GM19397 (cell line): ENCODE data around the gene RYR1.
"Not testable (repeated sequence)": the region's sequence is repeated elsewhere in the genome, so short reads cannot be mapped to it uniquely, and the experiment has no call there.

Experiments
- ATAC-seq: cut with Tn5 transposase; IDR thresholded peaks from one replicate; pipeline ENCODE4 v1.9.1; 2021; ENCODE audit warnings: mild to moderate bottlenecking, moderate library complexity; ENCODE audit not compliant: unreplicated experiment

RYR1 gene

GRCh38 chr19:38425810-38426466 lies 7.6 kb upstream of the RYR1 start, which contains the start of gene RASGRP4:
RASGRP4 (minus strand) TSS chr19:38426219; CDS start chr19:38426091, 128 bp downstream.
- ATAC-seq = no peak

DNA sequence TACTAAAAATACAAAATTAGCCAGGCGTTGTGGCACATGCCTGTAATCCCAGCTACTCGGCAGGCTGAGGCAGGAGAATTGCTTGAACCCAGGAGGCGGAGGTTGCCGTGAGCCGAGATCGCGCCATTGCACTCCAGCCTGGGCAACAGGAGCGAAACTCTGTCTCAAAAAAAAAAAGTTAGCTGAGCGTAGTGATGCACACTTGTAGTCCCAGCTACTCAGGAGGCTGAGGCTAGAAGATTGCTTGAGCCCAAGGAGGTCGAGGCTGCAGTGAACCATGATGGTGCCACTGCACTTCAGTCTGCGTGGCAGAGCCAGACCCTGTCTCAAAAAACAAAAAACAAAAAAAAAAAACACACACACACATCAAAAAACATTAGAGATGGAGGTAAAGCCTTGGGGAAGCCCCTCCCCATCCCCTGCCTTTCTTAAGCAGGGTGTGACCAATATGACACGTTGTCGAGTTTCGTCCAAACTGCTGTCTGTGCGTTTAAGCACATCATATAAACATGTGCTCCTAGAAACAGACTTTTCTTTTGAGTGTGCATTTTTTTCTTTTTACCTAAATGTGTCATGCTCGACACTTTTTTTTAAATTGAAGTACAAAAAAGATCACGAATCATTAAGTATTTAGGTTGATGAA lies 6.3 kb upstream of the RYR1 start:
- ATAC-seq = not testable (repeated sequence)

GRCh38 chr19:38429055-38429810 lies 4.3 kb upstream of the RYR1 start:
- ATAC-seq = no peak

DNA sequence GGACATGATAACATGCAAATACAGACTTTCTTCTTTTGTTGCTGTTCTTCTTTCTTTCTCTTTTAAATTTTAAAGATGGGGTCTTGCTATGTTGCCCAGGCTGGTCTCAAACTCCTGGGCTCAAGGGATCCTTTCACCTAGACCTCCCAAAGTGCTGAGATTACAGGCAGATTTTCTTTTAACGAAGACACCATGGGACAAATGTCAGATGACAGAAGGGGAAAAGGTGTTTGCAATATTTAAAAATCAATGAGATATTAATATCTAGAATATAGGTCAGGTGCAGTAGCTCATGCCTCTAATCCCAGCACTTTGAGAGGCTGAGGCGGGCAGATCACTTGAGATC lies 3.7 kb upstream of the RYR1 start:
- ATAC-seq = no peak

GRCh38 chr19:38430931-38431330 lies 2.6 kb upstream of the RYR1 start:
- ATAC-seq = no peak

- no peak for ATAC-seq
Observed at GRCh38 chr19:38434549-38435051, 1.1 kb downstream of the RYR1 start.

DNA sequence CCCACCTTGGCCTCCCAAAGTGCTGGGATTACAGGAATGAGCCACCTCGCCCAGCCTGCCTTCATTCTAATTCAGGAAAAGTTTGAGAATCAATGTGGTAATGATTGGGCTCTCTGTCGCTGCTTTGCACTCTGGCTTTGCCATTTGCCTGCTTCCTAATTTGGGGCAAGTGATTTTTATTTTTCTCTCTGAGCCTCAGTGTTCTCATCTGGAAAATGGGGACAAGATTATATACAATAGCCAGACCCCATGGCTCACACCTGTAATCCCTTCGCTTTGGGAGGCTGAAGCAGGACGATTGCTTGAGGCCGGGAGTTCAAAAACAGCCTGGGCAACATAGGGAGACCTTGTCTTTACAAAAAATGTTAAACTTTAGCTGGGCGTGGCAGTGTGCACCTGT lies 3.8 kb downstream of the RYR1 start:
- ATAC-seq = no peak

DNA sequence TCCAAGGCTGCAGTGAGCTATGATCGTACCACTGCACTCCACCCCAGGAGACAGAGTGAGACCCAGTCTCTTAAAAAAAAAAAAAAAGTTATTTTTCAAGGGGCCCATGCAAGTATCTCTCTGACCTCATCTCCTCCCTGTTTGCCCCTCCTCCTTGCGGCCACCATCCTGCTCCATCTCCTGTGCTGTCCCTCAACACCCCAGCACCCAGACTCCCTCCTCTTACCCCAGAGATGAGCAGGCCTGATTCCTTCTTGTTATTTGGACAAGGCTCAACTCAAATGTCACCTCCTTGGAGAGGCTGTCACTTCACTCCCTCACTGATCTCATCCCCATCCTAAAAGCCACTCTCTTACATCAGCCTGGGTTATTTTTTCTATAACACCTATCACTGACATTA lies 4.4 kb downstream of the RYR1 start:
- no peak for ATAC-seq

DNA sequence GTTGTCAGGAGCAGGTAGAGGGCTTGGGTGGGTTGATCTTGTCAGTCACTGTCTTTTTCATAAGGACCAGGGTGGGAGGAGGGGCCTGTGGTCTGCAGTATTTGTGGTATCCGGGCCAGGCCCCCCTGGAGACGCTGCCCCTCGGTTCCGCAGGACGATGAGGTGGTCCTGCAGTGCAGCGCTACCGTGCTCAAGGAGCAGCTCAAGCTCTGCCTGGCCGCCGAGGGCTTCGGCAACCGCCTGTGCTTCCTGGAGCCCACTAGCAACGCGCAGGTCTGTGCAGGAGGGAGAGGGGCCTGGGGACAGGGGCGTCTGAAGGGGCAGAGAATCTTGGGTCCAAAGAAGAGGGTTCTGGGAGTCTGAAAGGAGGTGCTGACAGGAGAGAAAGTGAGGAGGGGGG lies 7.1 kb downstream of the RYR1 start:
- no peak for ATAC-seq

GRCh38 chr19:38441657-38442348 lies 8.3 kb downstream of the RYR1 start:
- ATAC-seq = no peak

DNA sequence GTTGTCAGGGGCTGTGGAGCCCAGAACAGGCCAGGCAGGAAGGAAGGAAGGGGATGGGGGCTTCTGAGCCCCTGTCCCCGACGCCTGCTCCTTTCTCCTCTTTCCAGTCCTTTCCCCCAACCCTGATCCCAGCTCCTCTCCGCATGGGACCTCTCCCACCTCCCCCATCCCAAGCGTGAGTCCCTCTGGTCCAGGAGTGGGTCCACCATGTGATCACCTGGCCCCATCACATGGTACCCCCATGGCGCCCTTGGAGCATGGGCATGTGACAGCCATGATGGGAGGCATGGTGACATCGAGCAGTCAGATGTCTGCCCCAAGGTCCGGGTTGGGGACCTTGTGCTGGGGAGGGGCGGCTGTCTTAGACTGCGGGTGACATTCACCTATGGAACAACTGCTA lies 9.2 kb downstream of the RYR1 start:
- no peak for ATAC-seq

GRCh38 chr19:38443458-38443999 lies 10.0 kb downstream of the RYR1 start:
- ATAC-seq = no peak

GRCh38 chr19:38444026-38444425 lies 10.5 kb downstream of the RYR1 start:
- no peak for ATAC-seq

DNA sequence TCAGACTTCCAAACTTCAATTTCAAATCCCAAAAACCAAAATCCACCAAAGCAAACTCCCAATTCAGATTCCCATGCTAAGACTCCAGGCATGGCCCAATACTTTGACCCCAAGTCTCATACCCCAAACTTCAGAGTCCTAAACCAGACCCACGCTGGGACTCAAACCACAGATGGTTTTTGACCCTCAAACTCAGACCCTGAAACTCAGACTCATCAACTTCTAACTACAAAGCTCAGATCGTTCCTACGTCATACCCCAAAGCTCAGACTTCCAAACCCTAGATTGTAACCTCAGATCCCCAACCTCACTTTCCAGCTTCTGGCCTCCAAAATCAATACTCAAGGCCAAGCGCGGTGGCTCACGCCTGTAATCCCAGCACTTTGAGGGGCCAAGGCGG lies 11.9 kb downstream of the RYR1 start:
- no peak for ATAC-seq

GRCh38 chr19:38448225-38448624 lies 14.7 kb downstream of the RYR1 start:
- ATAC-seq = no peak

- no peak for ATAC-seq
Observed at GRCh38 chr19:38449518-38449917, 16.0 kb downstream of the RYR1 start.

DNA sequence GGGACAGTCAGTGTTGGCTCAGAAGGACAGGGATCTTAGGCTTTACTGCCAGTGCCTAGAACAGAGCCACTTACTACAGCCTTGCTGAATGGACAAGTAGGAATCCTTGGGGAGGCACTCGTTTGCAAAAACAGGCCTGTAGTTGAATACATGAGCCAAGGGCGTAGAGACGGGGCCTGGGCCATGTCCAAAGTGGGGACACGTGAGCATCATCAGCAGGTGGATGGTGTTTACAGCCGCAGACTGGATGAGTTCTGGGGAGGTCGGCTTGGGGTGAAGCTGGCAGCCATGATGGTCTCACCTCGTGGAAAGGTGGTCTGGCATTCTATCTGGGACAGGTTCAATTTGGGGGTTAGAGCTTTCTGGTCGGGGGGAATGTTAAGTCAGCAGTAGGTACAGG lies 17.5 kb downstream of the RYR1 start:
- no peak for ATAC-seq

- no peak for ATAC-seq
Observed at GRCh38 chr19:38451629-38452028, 18.1 kb downstream of the RYR1 start.

GRCh38 chr19:38452430-38453366 lies 19.2 kb downstream of the RYR1 start:
- no peak for ATAC-seq

- no peak for ATAC-seq
Observed at GRCh38 chr19:38453596-38453995, 20.1 kb downstream of the RYR1 start.
